NCI-H187 treated with DMSO at 0.1 percent for 48 hours (cell line): ENCODE data around the gene DCAF8.
A peak's percentile ranks its signal among the peaks of the same experiment; 100 is the strongest.

ENCODE experiments used
- DNase-seq: peaks from one replicate; lab custom pipeline; 2025; lab: John Stamatoyannopoulos, UW

DCAF8 gene

DNA sequence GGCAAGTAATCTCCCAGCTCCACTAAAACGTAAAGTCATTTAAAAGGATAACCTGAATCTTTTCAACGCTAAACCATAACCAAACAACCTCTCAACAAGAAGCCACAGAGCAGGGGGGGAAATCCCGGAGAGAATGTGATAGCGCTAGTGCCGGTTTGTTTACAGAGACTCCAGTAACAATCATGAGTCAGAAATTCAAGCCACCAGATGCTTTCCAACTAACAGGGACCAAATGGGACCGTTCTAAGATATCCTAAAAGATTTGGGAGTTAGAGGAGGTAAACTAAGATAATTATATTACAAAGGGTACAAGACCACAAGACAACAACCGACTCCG is 825 bp downstream of the DCAF8 start:
- peak; percentile 58 for DNase-seq

DNA sequence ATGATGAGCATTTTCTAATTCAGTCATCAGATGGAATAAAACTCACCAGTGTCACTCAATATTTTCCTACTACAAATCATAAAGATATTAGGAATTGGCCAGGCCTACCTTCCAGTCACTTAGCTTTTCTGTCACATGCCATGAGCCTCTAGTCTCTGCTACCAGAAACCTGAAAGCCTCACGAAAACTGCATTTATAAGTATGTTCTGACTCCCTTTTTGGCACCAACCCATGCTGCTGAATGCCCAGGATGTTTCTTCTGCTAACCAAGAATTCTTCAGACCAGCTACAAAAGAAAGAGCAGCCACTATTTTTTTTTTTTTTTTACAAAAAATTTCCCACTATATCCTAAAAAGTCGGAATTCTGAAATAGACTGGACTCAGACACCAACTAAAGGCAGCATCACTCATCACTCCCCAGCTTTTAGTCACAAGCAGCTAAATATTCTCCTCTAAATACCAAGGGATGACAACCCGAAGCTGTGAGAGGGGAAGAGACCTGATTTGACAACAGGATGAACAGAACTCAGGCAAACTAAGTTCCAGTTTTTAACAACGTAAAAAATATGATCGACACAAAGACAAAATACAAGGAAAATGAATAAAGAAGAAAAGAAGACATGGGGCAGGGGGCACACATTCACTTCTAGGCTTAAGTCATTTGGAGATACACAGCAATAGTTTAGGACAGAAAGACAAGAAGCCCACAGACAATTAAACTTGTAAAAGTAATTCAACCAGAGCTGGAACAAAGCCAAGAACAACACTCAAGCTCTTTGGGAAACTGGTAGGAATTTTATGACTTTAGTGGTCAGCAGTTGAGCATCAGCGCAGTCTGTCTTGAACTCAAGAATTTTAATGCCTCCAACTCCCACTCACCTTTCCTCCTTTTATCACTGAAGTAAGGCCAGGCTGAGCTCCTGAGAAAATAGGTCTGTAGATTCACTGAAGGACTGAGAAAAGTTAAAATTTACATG is 1.7 kb downstream of the DCAF8 start:
- DNase-seq, result no peak

GRCh38 chr1:160258177-160258798 is 4.1 kb downstream of the DCAF8 start:
- no peak for DNase-seq

GRCh38 chr1:160257411-160258015 is 4.8 kb downstream of the DCAF8 start:
- DNase-seq, result no peak

DNA sequence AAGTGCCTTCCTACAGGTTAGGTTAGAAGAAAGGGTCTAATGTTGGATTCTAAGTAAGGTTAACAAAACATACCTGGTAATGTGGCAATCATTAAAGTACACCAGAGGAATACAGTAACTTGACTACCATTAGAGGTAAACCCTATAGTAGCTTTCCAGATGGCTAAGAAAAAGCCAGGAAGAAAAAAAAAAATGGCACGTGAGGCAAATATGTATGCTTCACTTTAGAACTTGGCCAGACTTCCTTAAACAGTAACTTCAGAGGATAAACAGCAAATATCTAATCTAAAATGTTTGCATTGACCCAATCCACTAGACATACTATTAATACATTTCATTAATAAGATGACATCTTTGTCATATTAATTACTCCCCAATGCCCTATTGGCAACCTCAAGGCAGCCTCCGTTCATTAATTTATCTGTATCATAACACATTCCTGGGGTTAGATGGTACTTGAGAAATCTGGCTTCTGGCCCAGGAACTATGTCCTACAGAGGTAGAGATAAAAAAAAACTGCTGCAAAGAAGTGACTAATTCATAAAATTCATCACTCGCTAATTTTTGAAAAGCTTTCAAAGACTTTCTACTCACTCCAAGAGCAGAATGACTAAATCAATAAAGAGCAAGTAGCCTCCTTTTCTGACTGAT is 5.8 kb downstream of the DCAF8 start:
- DNase-seq, result no peak

DNA sequence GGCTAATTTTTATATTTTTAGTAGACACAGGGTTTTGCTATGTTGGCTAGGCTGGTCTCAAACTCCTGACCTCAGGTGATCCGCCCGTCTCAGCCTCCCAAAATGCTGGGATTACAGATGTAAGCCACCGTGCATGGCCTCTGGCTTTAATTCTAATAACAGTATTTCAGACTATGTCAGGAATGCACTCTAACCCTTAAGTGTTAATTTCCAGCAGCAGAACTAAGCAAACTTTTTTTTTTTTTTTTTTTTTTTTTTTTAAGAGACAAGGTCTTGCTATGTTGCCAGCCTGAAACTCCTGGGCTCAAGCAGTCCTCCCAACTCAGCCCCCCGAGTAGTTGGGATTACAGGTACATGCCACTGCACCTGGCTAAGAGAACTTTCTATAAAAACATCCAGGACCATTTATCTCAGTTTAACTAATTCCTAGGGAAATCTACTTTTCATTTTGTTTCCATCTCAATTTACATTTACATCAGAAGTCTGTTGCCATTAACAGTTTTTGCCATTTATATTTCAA is 6.5 kb downstream of the DCAF8 start:
- no peak for DNase-seq

GRCh38 chr1:160251687-160252526 is 10.4 kb downstream of the DCAF8 start:
- DNase-seq, result no peak

DNA sequence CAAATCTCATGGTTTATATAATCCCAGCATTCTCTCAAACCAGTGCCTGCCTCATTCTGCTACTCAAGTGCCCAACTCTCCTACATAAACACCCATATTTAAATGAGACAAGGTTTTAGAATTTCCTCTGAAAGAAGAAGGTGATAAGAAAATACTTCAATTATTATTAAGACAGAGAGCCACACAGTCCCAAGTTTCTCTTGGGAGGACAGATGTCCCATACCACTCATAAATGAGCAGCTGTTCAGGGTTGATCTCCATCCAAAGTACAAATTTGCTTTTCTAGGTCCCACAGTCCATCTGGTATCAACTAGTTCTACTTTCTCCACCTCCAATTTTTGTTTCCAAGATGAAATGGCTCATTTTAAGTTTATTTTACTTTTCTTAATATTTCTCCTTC is 11.3 kb downstream of the DCAF8 start:
- DNase-seq, result no peak

- DNase-seq, result no peak
These were observed 15.3 kb downstream of the DCAF8 start for GRCh38 chr1:160247053-160247452.

DNA sequence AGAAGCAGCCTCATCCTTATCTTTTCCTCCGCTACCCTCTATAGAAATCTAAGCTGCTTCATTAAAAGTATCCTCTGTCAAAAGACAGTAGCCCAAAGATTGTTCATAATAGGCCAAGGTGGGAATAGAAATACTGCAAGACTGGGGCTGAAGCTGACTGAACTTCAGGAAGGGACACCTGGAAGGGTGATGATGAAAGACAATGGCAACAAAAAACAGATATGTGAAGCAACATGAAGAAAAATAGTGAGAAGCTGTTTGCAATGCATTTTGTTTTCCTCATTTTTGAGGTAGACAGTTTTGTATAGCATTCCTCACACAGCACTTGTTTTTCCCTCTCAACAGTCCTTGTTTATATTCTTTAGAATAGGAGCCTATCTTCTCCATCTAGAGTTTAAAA is 16.9 kb downstream of the DCAF8 start:
- DNase-seq, result no peak

- DNase-seq, result no peak
These were observed 18.1 kb downstream of the DCAF8 start for GRCh38 chr1:160244209-160244608.

DNA sequence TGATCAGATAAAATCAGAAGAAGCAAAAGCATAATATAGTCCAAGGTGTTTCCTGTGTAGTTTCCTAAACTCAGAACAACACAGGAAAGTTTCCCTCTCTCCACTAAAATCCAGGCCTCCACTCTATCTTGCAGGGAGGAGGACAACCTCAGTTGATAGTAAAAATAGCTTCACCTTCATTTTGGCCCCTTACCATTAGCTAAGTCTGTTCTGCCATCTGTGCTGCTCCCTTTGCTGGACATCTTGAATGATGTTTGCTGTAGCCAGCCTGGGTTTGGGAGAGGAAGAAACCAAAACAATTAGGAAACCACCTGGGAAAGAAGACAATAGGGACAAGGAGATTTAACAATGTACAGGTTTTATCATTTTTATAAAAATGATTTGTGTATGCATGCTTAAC is 18.6 kb downstream of the DCAF8 start:
- no peak for DNase-seq

- DNase-seq, result no peak
These were observed 22.6 kb downstream of the DCAF8 start for GRCh38 chr1:160239582-160240299.

GRCh38 chr1:160238408-160238807 is 23.9 kb downstream of the DCAF8 start:
- no peak for DNase-seq

GRCh38 chr1:160237558-160237957 is 24.8 kb downstream of the DCAF8 start:
- no peak for DNase-seq

DNA sequence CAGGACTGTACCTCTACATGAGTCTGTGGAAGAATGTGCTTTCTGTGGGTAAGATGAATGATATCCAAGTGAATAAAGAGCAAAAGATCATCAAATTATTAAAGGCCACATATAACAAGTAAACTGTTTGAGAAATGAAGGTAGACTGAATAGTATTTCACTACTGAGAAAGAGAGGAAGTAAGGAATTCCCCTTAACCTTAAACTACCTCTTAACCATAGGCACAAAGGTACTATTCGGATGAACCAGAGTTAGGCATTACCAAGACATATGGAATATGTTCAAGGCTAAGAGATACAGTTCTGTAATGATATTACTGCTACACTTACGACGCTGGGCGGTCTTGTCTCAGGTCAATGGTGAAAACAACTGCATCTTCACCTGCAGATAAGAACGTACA is 25.5 kb downstream of the DCAF8 start:
- no peak for DNase-seq

DNA sequence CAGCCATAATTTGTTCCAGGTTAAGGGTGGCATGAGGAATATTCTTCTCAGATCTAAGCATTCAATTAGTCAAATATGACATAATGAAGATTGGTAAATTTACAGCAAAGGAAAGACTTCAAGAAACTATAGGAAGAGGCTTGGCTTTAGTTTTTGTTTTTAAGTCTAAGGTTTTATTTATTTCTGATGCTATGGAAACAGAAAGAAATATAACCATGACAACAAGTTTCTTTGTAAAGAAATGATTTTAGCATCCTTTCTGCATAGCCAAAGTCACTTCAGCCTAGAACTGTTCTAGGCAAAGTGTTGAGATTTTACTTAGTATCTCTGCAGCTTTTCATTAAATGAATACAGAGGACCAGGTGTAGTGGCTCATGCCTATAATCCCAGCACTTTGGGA is 29.4 kb downstream of the DCAF8 start:
- DNase-seq, result no peak

DNA sequence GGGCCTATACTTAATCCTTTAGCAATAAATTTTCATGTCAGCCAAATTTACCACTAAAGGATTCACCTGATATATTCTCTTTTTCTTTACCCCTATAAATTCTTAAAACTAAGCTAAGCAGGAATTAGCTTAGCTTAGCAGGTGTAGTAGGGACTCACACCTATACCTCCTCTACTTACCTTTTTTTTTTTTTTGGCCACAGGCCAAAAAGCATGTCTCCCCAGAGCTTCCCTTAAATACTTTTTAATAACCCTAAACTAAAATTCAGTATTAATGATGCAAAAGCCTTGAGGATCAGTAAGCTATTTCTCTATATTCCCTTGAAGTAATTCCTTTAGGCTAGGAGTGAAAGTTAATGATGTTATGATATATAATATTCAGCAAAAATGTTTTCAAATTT is 33.9 kb downstream of the DCAF8 start:
- no peak for DNase-seq

DNA sequence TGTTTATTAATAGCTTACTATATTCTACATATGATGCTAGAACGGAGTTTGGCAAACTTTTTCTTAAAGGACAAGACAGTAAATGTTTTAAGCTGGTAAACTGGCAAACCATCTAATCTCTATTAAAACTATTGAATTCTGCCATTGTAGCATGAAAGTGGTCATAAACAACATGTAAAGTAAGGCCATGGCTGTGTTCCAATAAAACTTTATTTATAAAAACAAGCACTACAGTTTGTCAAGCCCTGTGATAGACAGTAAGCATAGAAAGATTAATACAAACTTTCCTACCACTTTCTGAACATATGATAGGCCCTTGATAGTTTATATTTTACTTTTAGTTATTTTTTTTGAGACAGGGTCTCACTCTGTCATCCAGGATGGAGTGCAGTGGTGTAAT is 34.8 kb downstream of the DCAF8 start:
- no peak for DNase-seq

DNA sequence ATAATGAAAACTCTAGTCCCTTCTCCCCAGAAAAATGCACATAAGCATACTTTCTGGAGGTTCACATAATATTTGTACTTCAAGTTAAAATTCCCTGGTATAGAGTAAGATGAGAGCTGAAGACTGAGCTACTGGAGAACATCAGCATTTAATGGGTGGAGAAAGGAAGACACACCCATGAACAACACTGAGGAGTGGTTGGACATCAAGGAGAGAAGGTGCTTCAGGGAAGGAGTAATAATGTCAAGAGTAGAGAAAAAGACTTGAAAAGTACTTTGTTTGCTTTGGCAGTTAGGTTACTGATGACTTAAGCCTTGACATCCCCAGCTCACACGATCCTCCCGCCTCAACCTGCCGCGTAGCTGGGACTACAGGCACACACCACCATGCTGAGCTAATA is 35.3 kb downstream of the DCAF8 start:
- no peak for DNase-seq

GRCh38 chr1:160226623-160227022 is 35.7 kb downstream of the DCAF8 start:
- DNase-seq, result no peak
